Hepatocyte (in vitro differentiated cells): ENCODE results near the gene GFY. TPM values are rescaled to one million over a fixed set of nuclear protein-coding genes. Genes with fewer than 3 reads are reported as not detected.

Source experiments
- DNase-seq: peaks from one replicate; pipeline ENCODE4 v3.0.0-alpha.2; 2016; ENCODE audit warnings: low spot score
- H2AFZ ChIP-seq: fragments of 200-600 bp; sonication (generic); 2 replicates; pipeline ENCODE4 v1.6.0; 2016; ENCODE audit warnings: antibody characterized with exemption, mild to moderate bottlenecking
- H3K27ac ChIP-seq: fragments of 200-600 bp; sonication (generic); 2 replicates; pipeline ENCODE4 v1.5.1; 2016; ENCODE audit warnings: mild to moderate bottlenecking
- H3K27me3 ChIP-seq: fragments of 200-600 bp; sonication (generic); 2 replicates; pipeline ENCODE4 v1.6.1; 2016
- H3K36me3 ChIP-seq: fragments of 200-600 bp; sonication (generic); replicated peaks from 2 replicates; pipeline ENCODE4 v1.5.1; 2016; ENCODE audit warnings: low read depth; ENCODE audit not compliant: insufficient read depth
- H3K4me1 ChIP-seq: fragments of 200-600 bp; sonication (generic); 2 replicates; pipeline ENCODE4 v1.5.1; 2016; ENCODE audit warnings: mild to moderate bottlenecking, moderate library complexity; ENCODE audit not compliant: insufficient read depth
- H3K4me2 ChIP-seq: fragments of 200-600 bp; sonication (generic); 2 replicates; pipeline ENCODE4 v1.6.0; 2016
- H3K4me3 ChIP-seq: fragments of 200-600 bp; sonication (generic); 2 replicates; pipeline ENCODE4 v1.5.1; 2016; ENCODE audit warnings: mild to moderate bottlenecking
- H3K79me2 ChIP-seq: fragments of 200-600 bp; sonication (generic); 2 replicates; pipeline ENCODE4 v1.6.0; 2017; ENCODE audit warnings: mild to moderate bottlenecking
- H3K9me2 ChIP-seq: fragments of 200-600 bp; sonication (generic); replicated peaks from 2 replicates; pipeline ENCODE4 v1.6.0; 2017; ENCODE audit warnings: mild to moderate bottlenecking; ENCODE audit not compliant: insufficient read depth
- H3K9me3 ChIP-seq: fragments of 200-600 bp; sonication (generic); 2 replicates; pipeline ENCODE4 v1.5.1; 2016; ENCODE audit warnings: low read depth, mild to moderate bottlenecking
- H4K20me1 ChIP-seq: fragments of 200-600 bp; sonication (generic); 2 replicates; pipeline ENCODE4 v1.6.0; 2016; ENCODE audit warnings: mild to moderate bottlenecking; ENCODE audit not compliant: insufficient read depth, poor library complexity, severe bottlenecking
- CTCF ChIP-seq: fragments of 200-600 bp; sonication (generic); IDR thresholded peaks from 2 replicates; pipeline ENCODE4 v1.5.1; 2016; ENCODE audit warnings: antibody characterized with exemption, mild to moderate bottlenecking; ENCODE audit not compliant: poor library complexity
- EZH2 ChIP-seq: fragments of 200-600 bp; sonication (generic); IDR thresholded peaks from 2 replicates; pipeline ENCODE4 v1.6.1; 2016; ENCODE audit warnings: antibody characterized with exemption, mild to moderate bottlenecking, borderline replicate concordance
- EZH2phosphoT487 ChIP-seq: fragments of 200-600 bp; sonication (generic); IDR thresholded peaks from one replicate; pipeline ENCODE4 v1.6.1; 2018; ENCODE audit warnings: antibody characterized with exemption, mild to moderate bottlenecking, low read depth, moderate library complexity; ENCODE audit not compliant: unreplicated experiment, severe bottlenecking
- WGBS: methylation state at CpG from one replicate; pipeline ENCODE4 v1.1.6; 2016; ENCODE audit warnings: low lambda C conversion rate; ENCODE audit errors: missing lambda C conversion rate; 5-methylcytosine and 5-hydroxymethylcytosine counted together
- polyA plus RNA-seq: library from polyadenylated mRNA; unstranded; fragments of >200 nt; fragmentation: Nextera tagmentation; extraction: Ambion mirVana; gene quantifications from 2 replicates; pipeline ENCODE4 v1.2.1, GENCODE V29; 2016
- total RNA-seq: library from RNA; depleted of rRNA; stranded (reverse); fragments of >200 nt; gene quantifications from 2 replicates; pipeline ENCODE4 v1.2.3, GENCODE V29; 2014

Gene GFY
- total and polyA plus RNA-seq, 2 experiments from 2014 or later = not detected

- H3K9me2 ChIP-seq = no peaks in the 10 kb centered on the region
- H3K4me3 ChIP-seq = no peak overlapping the region
- peak overlapping the region; percentile 80 for H3K4me2 ChIP-seq
These were observed 3.6 kb downstream of the GFY start for GRCh38 chr19:49428547-49429451.

GRCh38 chr19:49430172-49430677 lies 5.0 kb downstream of the GFY start:
- Histone ChIP-seq H3K27ac (no peak overlapping the region), H3K9me3 (no peaks in the 10 kb centered on the region), H4K20me1 (no peaks in the 10 kb centered on the region), H3K36me3 (no peaks in the 10 kb centered on the region), H3K27me3 (peaks cover 99% of the 10 kb centered on the region), H3K4me2 (no peak overlapping the region), H3K79me2 (no peaks in the 10 kb centered on the region), H3K4me1 (peaks cover 7% of the 10 kb centered on the region), H3K4me3 (no peak overlapping the region), H3K9me2 (no peaks in the 10 kb centered on the region), H2AFZ (no peak overlapping the region)
- DNase-seq = no peak
- 88% methylated on average over 7 of the region's 9 CpGs for WGBS
- TF ChIP-seq EZH2phosphoT487 (no peak), EZH2 (no peak), CTCF (no peak)

More at GRCh38 chr19:49428547-49429451, 3.6 kb downstream of the GFY start:
- 27% methylated on average over 24 of the region's 29 CpGs for WGBS
- Histone ChIP-seq H3K36me3 (no peaks in the 10 kb centered on the region), H2AFZ (peak overlapping the region; percentile 60), H3K27me3 (peaks cover 99% of the 10 kb centered on the region), H3K4me1 (peaks cover 7% of the 10 kb centered on the region), H3K79me2 (no peaks in the 10 kb centered on the region), H4K20me1 (no peaks in the 10 kb centered on the region), H3K9me3 (no peaks in the 10 kb centered on the region), H3K27ac (no peak overlapping the region)
- no peak for DNase-seq
- TF ChIP-seq EZH2 (peak; percentile 67), CTCF (no peak)

- peaks cover 99% of the 10 kb centered on the region for H3K27me3 ChIP-seq
- 86% methylated on average over 28 of the region's 28 CpGs for WGBS
These were observed 5.6 kb downstream of the GFY start for GRCh38 chr19:49430678-49431329.

More at GRCh38 chr19:49430678-49431329, 5.6 kb downstream of the GFY start:
- Histone ChIP-seq H3K9me3 (no peaks in the 10 kb centered on the region), H3K4me2 (no peak overlapping the region), H3K79me2 (no peaks in the 10 kb centered on the region), H3K4me3 (no peak overlapping the region), H3K9me2 (no peaks in the 10 kb centered on the region), H3K36me3 (no peaks in the 10 kb centered on the region), H3K4me1 (peaks cover 7% of the 10 kb centered on the region), H4K20me1 (no peaks in the 10 kb centered on the region), H2AFZ (no peak overlapping the region), H3K27ac (no peak overlapping the region)
- no peak for DNase-seq
- TF ChIP-seq EZH2 (no peak), CTCF (peak; percentile 3), EZH2phosphoT487 (no peak)
